H1 (cell line): Measurements from ENCODE around the gene NXN.

Source experiments
- BCL11A ChIP-seq, 2 experiments: IDR thresholded peaks; one replicate each; pipeline ENCODE4 v1.6.1; 2011; ENCODE audit warnings: low read depth in 2 of 2, low read length in 2 of 2, mild to moderate bottlenecking in 2 of 2
- CBX5 ChIP-seq: fragments of 300-800, 300-1000 bp; sonication (generic); IDR thresholded peaks from 2 replicates; pipeline ENCODE4 v1.7.1; 2016; ENCODE audit warnings: antibody characterized with exemption, low read length, low read depth
- CHD1 ChIP-seq: IDR thresholded peaks from 2 replicates; pipeline ENCODE4 v1.6.1; 2012; ENCODE audit warnings: low read depth, low read length, improper control_type of control experiment
- CTCF ChIP-seq, 3 experiments: IDR thresholded peaks; 1 replicate in 2 of 3; 2 replicates in 1 of 3; pipeline versions ENCODE4 v1.5.1 to v1.6.1; 2011; ENCODE audit warnings: low read length in 3 of 3, mild to moderate bottlenecking in 3 of 3, inconsistent platforms in 2 of 3, low read depth in 1 of 3, moderate library complexity in 1 of 3; ENCODE audit not compliant: insufficient read depth in 1 of 3; ENCODE audit errors: control extremely low read depth in 1 of 3
- EP300 ChIP-seq, 2 experiments: IDR thresholded peaks; 1 replicate in 1 of 2; 2 replicates in 1 of 2; pipeline ENCODE4 v1.6.1; 2011 to 2012; ENCODE audit warnings: low read depth in 2 of 2, low read length in 2 of 2, mild to moderate bottlenecking in 2 of 2, borderline replicate concordance in 1 of 2, inconsistent platforms in 1 of 2, moderate library complexity in 1 of 2
- EZH2 ChIP-seq: fragments of 200-600 bp; sonication (generic); IDR thresholded peaks from 2 replicates; pipeline ENCODE4 v1.7.1; 2012; ENCODE audit warnings: low read depth, mild to moderate bottlenecking, moderate library complexity, low read length, inconsistent platforms; ENCODE audit not compliant: severe bottlenecking
- JUN ChIP-seq: IDR thresholded peaks from 2 replicates; pipeline ENCODE4 v1.6.1; 2011; ENCODE audit warnings: low read depth, mild to moderate bottlenecking, improper control_type of control experiment, low read length
- POLR2A ChIP-seq, 2 experiments: IDR thresholded peaks; 1 replicate in 1 of 2; 2 replicates in 1 of 2; pipeline ENCODE4 v1.6.1; 2011; ENCODE audit warnings: low read depth in 2 of 2, low read length in 2 of 2, mild to moderate bottlenecking in 2 of 2; ENCODE audit errors: control extremely low read depth in 1 of 2
- POLR2AphosphoS5 ChIP-seq: IDR thresholded peaks from 2 replicates; pipeline ENCODE4 v1.6.1; 2011; ENCODE audit warnings: low read depth, low read length
- RNF2 ChIP-seq: fragments of 200-900, 300-1000 bp; sonication (generic); IDR thresholded peaks from 2 replicates; pipeline ENCODE4 v1.7.1; 2016; ENCODE audit warnings: borderline replicate concordance, low read depth, mild to moderate bottlenecking, antibody characterized with exemption, low read length; ENCODE audit not compliant: poor library complexity, severe bottlenecking; ENCODE audit errors: missing control alignments
- SIRT6 ChIP-seq: IDR thresholded peaks from one replicate; pipeline ENCODE4 v1.7.1; 2012; ENCODE audit warnings: low read length, inconsistent platforms
- SRF ChIP-seq: IDR thresholded peaks from 2 replicates; pipeline ENCODE4 v1.6.1; 2011; ENCODE audit warnings: mild to moderate bottlenecking, low read depth, low read length, moderate library complexity
- YY1 ChIP-seq: IDR thresholded peaks from 2 replicates; pipeline ENCODE4 v1.6.1; 2011; ENCODE audit warnings: low read depth, mild to moderate bottlenecking, low read length
- TF ChIP-seq, protein P1 (sequence below): IDR thresholded peaks from 2 replicates; pipeline ENCODE4 v1.6.1; 2012; ENCODE audit warnings: low read length, inconsistent platforms

GRCh38 chr17:879546-880442, 99.8 kb downstream of the NXN start:
- TF ChIP-seq RNF2 = no peak
- TF ChIP-seq POLR2A (IDR thresholded peaks at IDR 0.05; ENCODE audit: control extremely low read depth in 1 of 2, low read depth in 2 of 2, low read length in 2 of 2) = no peak
- TF ChIP-seq JUN = no peak
- peak; percentile 46 to 74 (median 73) for TF ChIP-seq CTCF (IDR thresholded peaks at IDR 0.05; ENCODE audit: control extremely low read depth in 1 of 3, insufficient read depth in 1 of 3, low read depth in 1 of 3, low read length in 3 of 3)
- no peak for TF ChIP-seq CHD1
- no peak for TF ChIP-seq BCL11A (IDR thresholded peaks at IDR 0.05; ENCODE audit: low read depth in 2 of 2, low read length in 2 of 2)
- TF ChIP-seq CBX5 = no peak
- TF ChIP-seq, protein P1, sequence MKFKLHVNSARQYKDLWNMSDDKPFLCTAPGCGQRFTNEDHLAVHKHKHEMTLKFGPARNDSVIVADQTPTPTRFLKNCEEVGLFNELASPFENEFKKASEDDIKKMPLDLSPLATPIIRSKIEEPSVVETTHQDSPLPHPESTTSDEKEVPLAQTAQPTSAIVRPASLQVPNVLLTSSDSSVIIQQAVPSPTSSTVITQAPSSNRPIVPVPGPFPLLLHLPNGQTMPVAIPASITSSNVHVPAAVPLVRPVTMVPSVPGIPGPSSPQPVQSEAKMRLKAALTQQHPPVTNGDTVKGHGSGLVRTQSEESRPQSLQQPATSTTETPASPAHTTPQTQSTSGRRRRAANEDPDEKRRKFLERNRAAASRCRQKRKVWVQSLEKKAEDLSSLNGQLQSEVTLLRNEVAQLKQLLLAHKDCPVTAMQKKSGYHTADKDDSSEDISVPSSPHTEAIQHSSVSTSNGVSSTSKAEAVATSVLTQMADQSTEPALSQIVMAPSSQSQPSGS = no peak
- TF ChIP-seq EP300 (IDR thresholded peaks at IDR 0.05; ENCODE audit: borderline replicate concordance in 1 of 2, low read depth in 2 of 2, low read length in 2 of 2) = 0 out of 3 replicates have a peak, but pooled peaks of 1 of the 2 experiments have one; percentile 32
- TF ChIP-seq YY1 = no peak
- TF ChIP-seq POLR2AphosphoS5 = no peak
- TF ChIP-seq SRF = no peak
- no peak for TF ChIP-seq EZH2
- no peak for TF ChIP-seq SIRT6
